HG02870 (cell line): ENCODE data around the gene DNM2.
A peak's percentile ranks its signal among the peaks of the same experiment; 100 is the strongest.

ENCODE experiments used
- ATAC-seq: cut with Tn5 transposase; IDR thresholded peaks from one replicate; pipeline ENCODE4 v1.9.1; 2021; ENCODE audit warnings: mild to moderate bottlenecking, moderate library complexity; ENCODE audit not compliant: unreplicated experiment

Gene DNM2

GRCh38 chr19:10690341-10690781 is 27.5 kb upstream of the DNM2 start:
- ATAC-seq: no peak

GRCh38 chr19:10691178-10691881 is 26.5 kb upstream of the DNM2 start:
- no peak for ATAC-seq

- no peak for ATAC-seq
These were observed 26.0 kb upstream of the DNM2 start for GRCh38 chr19:10691883-10692282.

- ATAC-seq: no peak
These were observed 25.1 kb upstream of the DNM2 start for GRCh38 chr19:10692673-10693264.

GRCh38 chr19:10694706-10695307 is 23.1 kb upstream of the DNM2 start:
- no peak for ATAC-seq

GRCh38 chr19:10695401-10696398 is 22.2 kb upstream of the DNM2 start:
- ATAC-seq: peak; percentile 73

- no peak for ATAC-seq
These were observed 18.1 kb upstream of the DNM2 start for GRCh38 chr19:10699650-10700335.

- no peak for ATAC-seq
These were observed 15.8 kb upstream of the DNM2 start for GRCh38 chr19:10701955-10702525.

GRCh38 chr19:10706990-10707389 is 10.9 kb upstream of the DNM2 start:
- ATAC-seq: no peak

GRCh38 chr19:10707440-10707839 is 10.4 kb upstream of the DNM2 start:
- ATAC-seq: no peak

GRCh38 chr19:10708291-10708690 is 9.6 kb upstream of the DNM2 start:
- ATAC-seq: no peak

- ATAC-seq: no peak
These were observed 5.8 kb upstream of the DNM2 start for GRCh38 chr19:10712045-10712444.

- ATAC-seq: no peak
These were observed 5.1 kb upstream of the DNM2 start for GRCh38 chr19:10712754-10713153.

GRCh38 chr19:10713317-10713716 is 4.6 kb upstream of the DNM2 start:
- no peak for ATAC-seq

GRCh38 chr19:10717054-10717355 is 874 bp upstream of the DNM2 start:
- no peak for ATAC-seq

GRCh38 chr19:10718205-10719196 is 622 bp downstream of the DNM2 start:
- ATAC-seq: no peak

GRCh38 chr19:10719466-10719961 is 1.6 kb downstream of the DNM2 start:
- ATAC-seq: no peak

- no peak for ATAC-seq
These were observed 2.8 kb downstream of the DNM2 start for GRCh38 chr19:10720607-10721125.

- no peak for ATAC-seq
These were observed 5.7 kb downstream of the DNM2 start for GRCh38 chr19:10723591-10723990.
